Activated CD8-positive, alpha-beta memory T cell treated with anti-CD3 and anti-CD28 coated beads, Interleukin-2, amount 10 ng/mL, durations not matched to agents 7 days and 5 days (primary cell): Measurements from ENCODE around the gene NOP9. TPM values are rescaled to one million over a fixed set of nuclear protein-coding genes. Genes with fewer than 3 reads are reported as not detected.
"Not testable (repeated sequence)": the region's sequence is repeated elsewhere in the genome, so short reads cannot be mapped to it uniquely, and the experiment has no call there.

Source experiments
- ATAC-seq: fragments of 150-1000 bp; cut with Tn5 transposase; one replicate; pipeline ENCODE4 v1.10.0; 2021; ENCODE audit warnings: moderate library complexity
- CTCF ChIA-PET: fragments of 350-600 bp; sonication (Branson Sonifier 250); formaldehyde crosslinking; loops from one replicate; lab custom pipeline; 2021; ENCODE audit warnings: antibody characterized with exemption; lab: Charles Lee
- DNase-seq: peaks from one replicate; pipeline ENCODE4 v3.0.0-alpha.2; 2020
- H3K27ac Mint-ChIP-seq: one replicate; pipeline ENCODE4 v1.8.0; 2021; ENCODE audit warnings: mild to moderate bottlenecking, mixed read lengths
- H3K27me3 Mint-ChIP-seq: one replicate; pipeline ENCODE4 v1.8.0; 2021; ENCODE audit warnings: mixed read lengths
- H3K36me3 Mint-ChIP-seq: one replicate; pipeline ENCODE4 v1.8.0; 2021; ENCODE audit warnings: mild to moderate bottlenecking, mixed read lengths
- H3K4me1 Mint-ChIP-seq: one replicate; pipeline ENCODE4 v1.8.0; 2021; ENCODE audit warnings: mixed read lengths
- H3K4me3 Mint-ChIP-seq: one replicate; pipeline ENCODE4 v1.8.0; 2021; ENCODE audit warnings: mild to moderate bottlenecking, moderate library complexity, mixed read lengths
- H3K9me3 Mint-ChIP-seq: one replicate; pipeline ENCODE4 v1.8.0; 2022; ENCODE audit warnings: low read depth, mixed read lengths
- total RNA-seq, 2 experiments: library from RNA; stranded (reverse); gene quantifications; one replicate each; pipeline ENCODE4 v1.2.3, GENCODE V29; 2021

NOP9 gene
- total RNA-seq, 2 experiments from 2014 or later = 34.2 to 38.3 TPM

DNA sequence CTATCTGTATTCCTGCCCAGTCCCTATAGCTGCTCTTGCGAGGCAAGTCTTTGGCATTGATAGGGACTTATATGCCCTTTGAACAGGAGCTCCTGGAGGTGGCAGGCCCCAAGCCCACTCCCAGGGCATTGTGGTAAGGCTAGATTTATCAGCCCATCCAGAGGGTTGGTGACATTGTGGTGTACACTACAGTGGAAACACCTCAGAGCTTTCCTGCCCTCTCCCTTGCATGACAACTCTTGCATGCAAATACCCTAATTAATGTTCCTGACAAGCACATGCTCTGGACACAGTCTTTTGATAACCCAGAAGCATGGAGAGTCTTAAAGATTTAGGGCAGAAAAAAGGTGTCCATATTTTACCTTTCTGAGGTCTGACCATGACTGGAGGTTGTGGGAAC lies 41.0 kb downstream of the NOP9 start:
- peaks cover 16% of the 10 kb centered on the region for H3K36me3 Mint-ChIP-seq
- H3K27ac Mint-ChIP-seq = no peak overlapping the region
- no peak for ATAC-seq
- CTCF ChIA-PET = interaction anchor here (1.0 to 25.2 kb wide), 8 partner anchors 8 to 98 kb away, joined by 3 to 854 read pairs (median 8); partner anchors contain the start of genes CBLN3, CIDEB, KHNYN and LTB4R
- H3K4me3 Mint-ChIP-seq = no peak overlapping the region
- peaks cover 20% of the 10 kb centered on the region for H3K27me3 Mint-ChIP-seq
- no peak for DNase-seq
- peaks cover 27% of the 10 kb centered on the region for H3K4me1 Mint-ChIP-seq
- no peaks in the 10 kb centered on the region for H3K9me3 Mint-ChIP-seq

DNA sequence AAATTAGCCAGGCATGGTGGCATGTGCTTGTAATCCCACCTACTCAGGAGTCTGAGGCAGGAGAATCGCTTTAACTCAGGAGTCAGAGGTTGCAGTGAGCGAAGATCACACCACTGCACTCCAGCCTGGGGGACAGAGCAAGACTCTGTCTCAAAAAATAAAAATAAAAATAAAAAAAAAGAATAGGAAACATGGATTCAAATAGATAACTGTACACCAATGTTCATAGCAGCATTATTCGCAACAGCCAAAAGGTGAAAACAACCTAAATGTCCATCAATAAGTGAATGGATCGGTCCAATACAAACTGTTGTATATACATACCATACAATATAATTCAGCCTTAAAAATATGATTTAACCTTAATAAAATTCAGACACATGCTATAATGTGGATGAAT lies 43.2 kb downstream of the NOP9 start:
- no peak overlapping the region for H3K4me3 Mint-ChIP-seq
- H3K4me1 Mint-ChIP-seq = peaks cover 24% of the 10 kb centered on the region
- H3K27ac Mint-ChIP-seq = no peak overlapping the region
- no peak for DNase-seq
- CTCF ChIA-PET = interaction anchor here (5.6 kb wide), 1 partner anchor 10 kb away, joined by 30 read pairs; no protein-coding TSS in a partner anchor
- H3K9me3 Mint-ChIP-seq = no peaks in the 10 kb centered on the region
- ATAC-seq = no peak
- H3K36me3 Mint-ChIP-seq = peaks cover 7% of the 10 kb centered on the region
- peaks cover 32% of the 10 kb centered on the region for H3K27me3 Mint-ChIP-seq

DNA sequence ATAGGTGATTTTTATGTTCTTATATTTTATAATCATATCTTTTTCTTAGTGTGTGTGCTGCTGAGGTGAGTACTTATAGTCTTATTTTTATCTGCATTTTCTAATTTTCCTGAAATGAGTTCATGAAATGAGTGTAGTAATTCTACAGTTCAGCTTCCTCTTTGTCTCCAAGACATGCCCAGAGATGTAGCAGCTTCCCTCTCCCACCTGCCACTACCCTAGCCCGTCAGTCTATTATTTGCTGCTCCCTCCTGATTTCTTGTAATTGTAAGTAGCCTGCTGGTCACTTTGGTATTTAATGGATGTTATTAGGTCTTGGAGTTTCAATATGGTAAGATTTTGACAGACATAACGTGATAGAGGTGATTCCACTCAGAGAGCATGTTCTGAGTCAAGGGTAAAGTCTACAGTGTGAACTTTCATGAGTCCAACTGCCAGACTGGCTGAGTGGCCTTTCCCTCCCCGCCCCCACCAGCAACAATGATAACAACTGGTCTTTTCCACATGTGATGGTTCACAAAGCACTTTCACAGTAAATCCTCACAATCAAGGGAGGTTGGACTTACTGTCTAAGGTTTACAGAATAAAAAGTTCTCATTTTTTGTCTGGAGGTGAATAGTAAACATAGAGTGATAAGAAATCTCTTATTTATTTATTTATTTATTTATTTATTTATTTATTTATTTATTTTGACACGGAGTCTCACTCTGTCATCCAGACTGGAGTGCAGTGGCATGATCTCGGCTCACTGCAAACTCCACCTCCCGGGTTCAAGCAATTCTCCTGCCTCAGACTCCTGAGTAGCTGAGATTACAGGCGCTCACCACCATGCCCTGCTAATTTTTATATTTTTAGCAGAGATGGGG lies 44.4 kb downstream of the NOP9 start:
- H3K4me3 Mint-ChIP-seq = no peak overlapping the region
- peaks cover 37% of the 10 kb centered on the region for H3K27me3 Mint-ChIP-seq
- DNase-seq (no peak), ATAC-seq (no peak)
- H3K27ac Mint-ChIP-seq = no peak overlapping the region
- CTCF ChIA-PET = interaction anchor here (0.9 to 5.6 kb wide), 4 partner anchors 11 to 88 kb away, joined by 3 to 30 read pairs (median 4); no protein-coding TSS in a partner anchor
- H3K36me3 Mint-ChIP-seq = no peaks in the 10 kb centered on the region
- peaks cover 13% of the 10 kb centered on the region for H3K4me1 Mint-ChIP-seq
- H3K9me3 Mint-ChIP-seq = no peaks in the 10 kb centered on the region

DNA sequence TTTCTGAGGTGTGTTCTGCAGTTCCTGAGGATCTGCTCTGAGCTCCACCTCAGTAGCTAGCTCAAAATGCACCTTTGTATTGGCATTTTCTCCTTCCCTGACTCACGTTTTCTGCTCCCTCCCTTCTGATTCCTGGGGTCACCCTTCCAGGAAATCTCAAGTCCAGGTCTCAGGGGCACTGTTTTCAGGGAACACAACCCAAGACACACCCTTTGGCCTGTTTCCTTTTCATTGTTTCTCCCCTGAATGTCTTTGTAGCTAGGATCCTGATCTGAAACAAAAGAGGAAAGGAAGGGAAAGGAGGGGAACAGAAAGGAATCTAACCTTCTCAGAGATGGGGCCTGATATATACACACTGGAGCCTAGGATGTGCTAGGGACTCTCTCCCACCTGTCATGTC lies 47.5 kb downstream of the NOP9 start:
- no peak overlapping the region for H3K27ac Mint-ChIP-seq
- no peak overlapping the region for H3K4me3 Mint-ChIP-seq
- no peaks in the 10 kb centered on the region for H3K36me3 Mint-ChIP-seq
- DNase-seq = no peak
- peaks cover 3% of the 10 kb centered on the region for H3K4me1 Mint-ChIP-seq
- ATAC-seq = no peak
- CTCF ChIA-PET = interaction anchor here (1.4 to 5.6 kb wide), 3 partner anchors 14 to 85 kb away, joined by 4 to 30 read pairs (median 11); no protein-coding TSS in a partner anchor
- no peaks in the 10 kb centered on the region for H3K9me3 Mint-ChIP-seq
- H3K27me3 Mint-ChIP-seq = peaks cover 62% of the 10 kb centered on the region

DNA sequence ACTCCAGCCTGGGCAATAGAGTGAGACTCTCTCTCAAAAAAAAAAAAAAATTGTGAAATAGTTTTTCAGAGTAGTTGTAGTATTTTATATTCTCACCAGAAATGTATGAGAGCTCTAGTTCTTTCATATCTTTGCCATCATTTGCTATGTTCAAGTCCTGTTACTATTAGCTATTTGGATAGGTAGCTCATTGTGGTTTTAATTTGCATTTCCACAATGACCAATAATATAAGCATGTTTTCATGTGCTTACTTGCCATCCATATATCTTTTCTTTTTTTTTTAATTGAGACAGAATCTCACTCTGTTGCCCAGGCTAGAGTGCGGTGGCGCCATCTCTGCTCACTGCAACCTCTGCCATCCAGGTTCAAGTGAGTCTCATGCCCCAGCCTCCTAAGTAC lies 48.5 kb downstream of the NOP9 start:
- H3K4me3 Mint-ChIP-seq = no peak overlapping the region
- DNase-seq (no peak), ATAC-seq (no peak)
- no peaks in the 10 kb centered on the region for H3K36me3 Mint-ChIP-seq
- H3K27me3 Mint-ChIP-seq = peaks cover 66% of the 10 kb centered on the region
- CTCF ChIA-PET = interaction anchor here (1.4 to 5.6 kb wide), 3 partner anchors 15 to 84 kb away, joined by 4 to 30 read pairs (median 11); no protein-coding TSS in a partner anchor
- H3K4me1 Mint-ChIP-seq = peaks cover 3% of the 10 kb centered on the region
- no peaks in the 10 kb centered on the region for H3K9me3 Mint-ChIP-seq
- no peak overlapping the region for H3K27ac Mint-ChIP-seq

DNA sequence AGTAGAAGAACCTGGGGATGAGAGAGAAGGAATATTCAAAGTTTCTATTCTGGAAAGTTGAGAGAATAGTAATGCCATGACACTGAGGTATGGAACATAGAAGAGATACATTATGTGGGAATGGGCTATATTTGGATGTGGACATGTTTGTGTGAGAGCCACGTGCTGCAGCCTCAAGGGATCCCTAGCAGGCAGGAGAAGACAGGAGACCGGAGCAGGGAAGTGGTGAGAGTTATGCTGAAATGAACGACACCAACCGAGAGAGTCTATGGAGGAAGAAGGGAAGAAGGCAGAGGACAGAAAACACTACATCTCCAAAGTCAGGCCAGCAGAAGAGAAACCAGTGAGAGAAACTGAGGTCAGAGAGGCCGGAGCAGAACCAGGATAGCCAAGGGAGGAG lies 50.1 kb downstream of the NOP9 start:
- no peaks in the 10 kb centered on the region for H3K36me3 Mint-ChIP-seq
- H3K27me3 Mint-ChIP-seq = peaks cover 61% of the 10 kb centered on the region
- ATAC-seq (no peak), DNase-seq (no peak)
- no peaks in the 10 kb centered on the region for H3K4me1 Mint-ChIP-seq
- no peak overlapping the region for H3K4me3 Mint-ChIP-seq
- CTCF ChIA-PET = interaction anchor here (2.0 kb wide), 1 partner anchor 16 kb away, joined by 7 read pairs; no protein-coding TSS in a partner anchor
- no peaks in the 10 kb centered on the region for H3K9me3 Mint-ChIP-seq
- no peak overlapping the region for H3K27ac Mint-ChIP-seq

DNA sequence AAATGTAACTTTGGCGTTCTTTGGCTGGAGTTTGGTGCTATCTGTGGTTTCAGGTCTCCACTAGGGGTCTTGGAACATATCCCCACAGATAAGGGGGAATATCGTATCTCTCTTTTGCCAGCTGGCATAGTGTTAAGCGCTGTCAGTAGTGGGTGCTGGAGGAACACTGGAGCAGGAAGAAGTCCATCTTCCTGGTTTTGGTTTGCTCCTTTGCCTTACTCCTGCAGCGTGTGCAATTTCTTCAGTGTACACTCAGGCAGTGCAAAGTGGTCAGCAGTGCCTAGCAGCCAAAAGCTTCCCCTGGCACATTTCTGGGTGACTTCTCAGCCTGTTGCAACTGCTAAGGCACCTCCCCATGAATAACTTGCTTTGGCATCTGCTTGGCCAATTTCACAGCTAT lies 51.9 kb downstream of the NOP9 start:
- ATAC-seq = no peak
- H3K27me3 Mint-ChIP-seq = peaks cover 55% of the 10 kb centered on the region
- H3K27ac Mint-ChIP-seq = no peak overlapping the region
- no peak for DNase-seq
- no peak overlapping the region for H3K4me3 Mint-ChIP-seq
- no peaks in the 10 kb centered on the region for H3K9me3 Mint-ChIP-seq
- CTCF ChIA-PET = interaction anchor here (1.9 to 2.1 kb wide), 2 partner anchors 18 to 80 kb away, joined by 10 read pairs; no protein-coding TSS in a partner anchor
- no peaks in the 10 kb centered on the region for H3K36me3 Mint-ChIP-seq
- H3K4me1 Mint-ChIP-seq = no peaks in the 10 kb centered on the region

DNA sequence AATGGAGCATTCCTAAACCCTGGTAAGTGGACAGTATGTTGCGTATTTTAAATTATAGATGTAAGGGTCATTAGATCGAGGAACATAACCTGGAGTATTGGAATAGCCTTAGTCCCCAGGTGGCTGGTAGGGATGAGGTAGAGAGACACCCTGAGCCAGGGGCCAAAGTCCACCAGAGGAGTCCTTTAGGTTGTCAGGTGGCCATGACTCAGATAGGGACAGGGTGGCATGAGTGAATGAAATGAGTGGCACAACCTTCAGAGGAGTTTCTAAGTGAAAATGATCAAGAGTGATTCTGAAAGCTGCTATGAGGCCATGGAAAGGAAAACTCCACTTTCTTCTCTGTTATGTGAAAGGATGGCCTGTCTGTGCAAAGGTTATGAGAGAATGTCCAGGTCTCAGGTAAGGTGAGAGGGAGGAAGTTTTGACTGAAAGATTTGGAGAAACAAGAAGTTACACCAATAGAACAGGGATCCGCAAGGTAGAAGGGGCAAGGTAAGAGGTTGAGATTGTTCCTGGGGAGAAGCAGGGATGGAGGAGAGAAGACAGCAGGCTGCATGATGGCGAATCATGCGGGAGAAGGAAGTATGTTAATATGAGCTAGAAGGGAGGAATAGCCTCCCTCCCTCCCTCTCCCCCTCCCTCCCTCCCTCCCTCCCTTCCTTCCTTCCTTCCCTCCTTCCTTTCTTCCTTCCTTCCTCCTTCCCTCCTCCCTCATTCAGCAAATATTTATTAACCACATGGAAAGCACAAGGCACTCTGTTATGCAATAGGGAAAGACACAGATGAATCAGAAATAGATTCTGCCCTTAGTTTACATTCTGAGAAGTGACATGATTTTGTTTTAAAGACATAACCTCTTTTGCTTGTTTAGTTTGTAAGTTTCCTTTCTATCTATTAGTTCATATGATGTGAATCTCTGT lies 54.2 kb downstream of the NOP9 start:
- Mint-ChIP-seq H3K4me1 (no peaks in the 10 kb centered on the region), H3K9me3 (no peaks in the 10 kb centered on the region), H3K27me3 (peaks cover 55% of the 10 kb centered on the region), H3K36me3 (no peaks in the 10 kb centered on the region), H3K4me3 (no peak overlapping the region), H3K27ac (no peak overlapping the region)
- no peak for DNase-seq
- no peak for ATAC-seq
- CTCF ChIA-PET = no interaction called here

DNA sequence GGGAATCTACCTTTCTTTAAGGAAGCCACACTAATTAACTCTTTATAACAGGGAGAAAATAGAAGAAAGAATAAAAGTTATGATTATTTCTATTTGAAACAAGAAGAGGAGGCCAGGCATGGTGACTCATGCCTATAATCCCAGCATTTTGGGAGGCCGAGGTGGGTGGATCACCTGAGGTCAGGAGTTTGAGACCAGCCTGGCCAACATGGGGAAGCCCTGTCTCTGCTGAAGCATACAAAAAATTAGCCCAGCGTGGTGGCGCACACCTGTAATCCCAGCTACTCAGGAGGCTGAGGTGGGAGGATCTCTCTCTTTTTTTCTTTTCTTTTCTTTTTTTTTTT lies 54.8 kb downstream of the NOP9 start:
- DNase-seq, H3K4me1 Mint-ChIP-seq, ATAC-seq, CTCF ChIA-PET, H3K27ac Mint-ChIP-seq, H3K4me3 Mint-ChIP-seq, H3K9me3 Mint-ChIP-seq, H3K36me3 Mint-ChIP-seq: not testable (repeated sequence)
- H3K27me3 Mint-ChIP-seq = peaks cover 50% of the 10 kb centered on the region

DNA sequence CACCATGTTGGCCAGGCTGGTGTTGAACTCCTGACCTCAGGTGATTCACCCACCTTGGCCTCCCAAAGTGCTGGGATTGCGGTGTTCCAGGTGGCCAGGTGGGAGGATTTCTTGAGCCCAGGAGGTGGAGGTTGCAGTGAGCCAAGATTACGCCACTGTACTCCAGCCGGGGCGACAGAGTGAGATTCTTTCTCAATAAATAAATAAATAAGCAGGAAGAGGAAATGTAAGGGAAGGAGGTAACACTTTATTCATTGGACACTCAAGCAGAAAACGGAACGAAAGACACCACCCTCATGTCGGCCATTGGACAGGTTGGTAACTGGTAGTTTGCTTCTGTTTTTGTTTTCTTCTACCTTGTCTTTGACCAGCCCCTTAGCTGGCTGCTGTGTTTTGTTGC lies 55.4 kb downstream of the NOP9 start:
- DNase-seq = no peak
- Mint-ChIP-seq H3K4me1 (no peaks in the 10 kb centered on the region), H3K27ac (no peak overlapping the region), H3K36me3 (no peaks in the 10 kb centered on the region), H3K9me3 (no peaks in the 10 kb centered on the region), H3K27me3 (peaks cover 50% of the 10 kb centered on the region), H3K4me3 (no peak overlapping the region)
- CTCF ChIA-PET = no interaction called here
- ATAC-seq = no peak

DNA sequence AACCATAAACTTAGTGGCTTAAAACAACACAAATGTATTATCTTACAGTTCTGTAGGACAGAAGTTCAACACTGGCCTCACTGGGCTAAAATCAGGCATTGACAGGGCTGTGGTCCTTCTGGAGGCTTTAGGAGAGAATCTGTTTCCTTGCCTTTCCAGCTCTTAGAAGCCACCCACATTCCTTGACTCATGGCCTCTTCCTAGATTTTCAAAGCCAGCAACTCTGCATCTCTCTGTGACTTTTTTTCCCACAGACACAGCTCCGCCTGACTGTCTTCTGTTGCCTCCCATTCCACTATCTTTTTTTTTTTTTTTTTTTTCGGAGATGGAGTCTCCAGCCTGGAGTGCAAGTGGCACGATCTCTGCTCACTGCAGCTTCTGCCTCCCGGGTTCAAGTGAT lies 56.6 kb downstream of the NOP9 start:
- Mint-ChIP-seq H3K4me3 (no peak overlapping the region), H3K27ac (no peak overlapping the region), H3K9me3 (no peaks in the 10 kb centered on the region), H3K27me3 (peaks cover 47% of the 10 kb centered on the region), H3K4me1 (no peaks in the 10 kb centered on the region), H3K36me3 (no peaks in the 10 kb centered on the region)
- DNase-seq (no peak), ATAC-seq (no peak)
- CTCF ChIA-PET = interaction anchor here (0.6 kb wide), 1 partner anchor 10 kb away, joined by 3 read pairs; no protein-coding TSS in a partner anchor
